Hepatocyte (in vitro differentiated cells): ENCODE data around the gene TTC28.

ENCODE experiments used
- EZH2 ChIP-seq: fragments of 200-600 bp; sonication (generic); IDR thresholded peaks from 2 replicates; pipeline ENCODE4 v1.6.1; 2016; ENCODE audit warnings: antibody characterized with exemption, mild to moderate bottlenecking, borderline replicate concordance
- TF ChIP-seq, protein P1 (sequence below): fragments of 200-600 bp; sonication (generic); IDR thresholded peaks from 2 replicates; pipeline ENCODE4 v1.5.1; 2016; ENCODE audit warnings: antibody characterized with exemption, mild to moderate bottlenecking; ENCODE audit not compliant: poor library complexity

DNA sequence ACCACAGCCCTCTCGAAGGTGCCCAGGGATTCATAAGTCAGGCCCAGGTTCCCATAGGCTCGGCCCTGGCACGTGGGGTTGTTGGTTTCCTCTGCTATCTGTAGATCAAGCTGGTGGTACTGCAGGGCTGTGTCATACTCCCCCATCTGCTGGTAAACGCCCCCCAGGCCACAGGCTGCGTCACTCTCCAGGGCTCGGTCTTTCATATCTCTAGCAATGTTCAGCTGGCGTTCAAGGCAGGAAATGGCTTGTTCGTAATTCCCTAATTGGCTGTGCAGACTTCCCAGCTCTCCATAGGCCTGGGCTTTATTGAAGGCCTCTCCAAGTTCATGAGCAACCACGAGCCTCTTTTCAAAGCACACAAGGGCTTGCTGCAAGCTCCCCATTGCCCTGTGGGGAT, 574.2 kb downstream of the TTC28 start:
- TF ChIP-seq, protein P1, sequence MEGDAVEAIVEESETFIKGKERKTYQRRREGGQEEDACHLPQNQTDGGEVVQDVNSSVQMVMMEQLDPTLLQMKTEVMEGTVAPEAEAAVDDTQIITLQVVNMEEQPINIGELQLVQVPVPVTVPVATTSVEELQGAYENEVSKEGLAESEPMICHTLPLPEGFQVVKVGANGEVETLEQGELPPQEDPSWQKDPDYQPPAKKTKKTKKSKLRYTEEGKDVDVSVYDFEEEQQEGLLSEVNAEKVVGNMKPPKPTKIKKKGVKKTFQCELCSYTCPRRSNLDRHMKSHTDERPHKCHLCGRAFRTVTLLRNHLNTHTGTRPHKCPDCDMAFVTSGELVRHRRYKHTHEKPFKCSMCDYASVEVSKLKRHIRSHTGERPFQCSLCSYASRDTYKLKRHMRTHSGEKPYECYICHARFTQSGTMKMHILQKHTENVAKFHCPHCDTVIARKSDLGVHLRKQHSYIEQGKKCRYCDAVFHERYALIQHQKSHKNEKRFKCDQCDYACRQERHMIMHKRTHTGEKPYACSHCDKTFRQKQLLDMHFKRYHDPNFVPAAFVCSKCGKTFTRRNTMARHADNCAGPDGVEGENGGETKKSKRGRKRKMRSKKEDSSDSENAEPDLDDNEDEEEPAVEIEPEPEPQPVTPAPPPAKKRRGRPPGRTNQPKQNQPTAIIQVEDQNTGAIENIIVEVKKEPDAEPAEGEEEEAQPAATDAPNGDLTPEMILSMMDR = no peak
- TF ChIP-seq EZH2 = no peak
